H1 (cell line): Measurements from ENCODE around the gene CADM1. TPM values are rescaled to one million over a fixed set of nuclear protein-coding genes. Genes with fewer than 3 reads are reported as not detected.

Source experiments
- CEBPB ChIP-seq: IDR thresholded peaks from 2 replicates; pipeline ENCODE4 v1.6.1; 2012; ENCODE audit warnings: low read depth, low read length
- NRF1 ChIP-seq: IDR thresholded peaks from 2 replicates; pipeline ENCODE4 v1.6.1; 2011; ENCODE audit warnings: mild to moderate bottlenecking, low read depth, low read length, improper control_type of control experiment
- SP2 ChIP-seq: IDR thresholded peaks from 2 replicates; pipeline ENCODE4 v1.6.1; 2012; ENCODE audit warnings: mild to moderate bottlenecking, low read length, inconsistent platforms
- TAF1 ChIP-seq: IDR thresholded peaks from 2 replicates; pipeline ENCODE4 v1.6.1; 2011; ENCODE audit warnings: mild to moderate bottlenecking, low read depth, low read length
- TAF7 ChIP-seq: optimal IDR thresholded peaks from 2 replicates; pipeline ENCODE3; 2011; ENCODE audit warnings: low read depth, mild to moderate bottlenecking, inconsistent platforms, low read length, moderate library complexity, borderline replicate concordance
- polyA plus RNA-seq, 7 experiments: library from polyadenylated mRNA; depleted of rRNA in 3 of 7; stranded (reverse) in 5 of 7; unstranded in 2 of 7; fragments of >200 nt in 5 of 7; fragments of 200-250 nt in 2 of 7; gene quantifications; 1 replicate in 5 of 7; 2 replicates in 1 of 7; 4 replicates in 1 of 7; pipeline versions ENCODE4 v1.2.1 to v1.2.3, GENCODE V29; 2011 to 2013; ENCODE audit warnings: missing spikeins in 2 of 7, mixed read lengths in 2 of 7
- total RNA-seq: library from RNA; stranded (reverse); fragmentation: NEBNext Ultra II Directional; extraction: Animal tissue kit (Norgen Biotek cat#: 25700); gene quantifications from 2 replicates; pipeline ENCODE4 v1.2.1, GENCODE V29; 2021
- TF ChIP-seq, protein P1 (sequence below): IDR thresholded peaks from 2 replicates; pipeline ENCODE4 v1.6.1; 2012; ENCODE audit warnings: inconsistent platforms

CADM1 gene
- total and polyA plus RNA-seq, 2 of the 8 experiments (the other 6 are each of a cell fraction or from before 2014, with no cell fraction given): 8.3 to 25.3 TPM

DNA sequence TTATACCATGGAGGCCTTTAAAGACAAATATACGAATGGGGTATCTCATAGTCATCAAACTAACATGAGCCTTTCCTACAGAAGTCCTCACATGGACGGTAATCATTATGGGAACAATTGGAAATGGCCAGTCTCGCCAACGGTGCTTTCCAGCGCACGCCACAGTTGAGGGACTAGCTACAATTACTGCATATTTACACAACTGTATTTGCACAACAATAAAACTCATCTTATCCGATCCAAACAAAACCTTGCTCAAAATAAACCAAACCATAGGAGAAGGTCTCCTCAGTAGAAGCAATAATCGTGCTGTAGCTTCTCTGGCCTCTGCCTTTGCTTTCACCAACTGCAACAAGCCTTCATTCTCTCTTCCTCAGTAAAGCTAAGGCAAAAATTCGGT is 5.9 kb downstream of the CADM1 start (continued):
- no peak for TF ChIP-seq SP2
- no peak for TF ChIP-seq CEBPB
- TF ChIP-seq TAF1: no peak
- TF ChIP-seq NRF1: no peak
- TF ChIP-seq, protein P1, sequence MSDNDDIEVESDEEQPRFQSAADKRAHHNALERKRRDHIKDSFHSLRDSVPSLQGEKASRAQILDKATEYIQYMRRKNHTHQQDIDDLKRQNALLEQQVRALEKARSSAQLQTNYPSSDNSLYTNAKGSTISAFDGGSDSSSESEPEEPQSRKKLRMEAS: no peak
- TF ChIP-seq TAF7: no peak
- TF ChIP-seq, all 59 proteins: peak for 0
